ENCODE results near the gene CRISP3.

CRISP3 gene

GRCh38 chr6:49693512-49693911, 50.7 kb downstream of the CRISP3 start:
- Histone ChIP-seq H3K4me3 (ENCODE audit: low read depth, low read length) (no peak overlapping the region), H3K36me3 (ENCODE audit: control insufficient read depth in 2 of 2, insufficient read depth in 1 of 2, low read length in 2 of 2) (no peaks in the 10 kb centered on the region), H3K4me1 (ENCODE audit: control insufficient read depth, insufficient read depth, low read length) (no peaks in the 10 kb centered on the region), H3K27ac (ENCODE audit: extremely low read depth, low read depth, low read length) (no peak overlapping the region), H3K9me3 (ENCODE audit: control insufficient read depth, insufficient read depth, low read depth, low read length) (no peaks in the 10 kb centered on the region)
- ChIA-PET POLR2A (no interaction called here), CTCF (no interaction called here)
- TF ChIP-seq ZNF692 (tag by site-specific recombination; IDR thresholded peaks at IDR 0.05), result no peak
- TF ChIP-seq SETDB1 (IDR thresholded peaks at IDR 0.05; ENCODE audit: insufficient read length, low read length), result peak; percentile 40

- H3K27ac ChIP-seq (ENCODE audit: extremely low read depth, low read depth, low read length), result no peak overlapping the region
- H3K9me3 ChIP-seq (ENCODE audit: control insufficient read depth, insufficient read depth, low read depth, low read length), result no peaks in the 10 kb centered on the region
- no peaks in the 10 kb centered on the region for H3K4me1 ChIP-seq (ENCODE audit: control insufficient read depth, insufficient read depth, low read length)
- CTCF ChIA-PET, result no interaction called here
- H3K36me3 ChIP-seq (ENCODE audit: control insufficient read depth in 2 of 2, insufficient read depth in 1 of 2, low read length in 2 of 2), result no peaks in the 10 kb centered on the region
- POLR2A ChIA-PET, result no interaction called here
- no peak overlapping the region for H3K4me3 ChIP-seq (ENCODE audit: low read depth, low read length)
- TF ChIP-seq ZBTB44 (tag by site-specific recombination; IDR thresholded peaks at IDR 0.05) (no peak), SP3 (tag by site-specific recombination; IDR thresholded peaks at IDR 0.05) (no peak), REPIN1 (tag by site-specific recombination; IDR thresholded peaks at IDR 0.05; ENCODE audit: low read depth) (no peak)
Measured at GRCh38 chr6:49692534-49692933, 51.7 kb downstream of the CRISP3 start.

All from HEK293 (cell line).